HG03432 (cell line): ENCODE results near the gene SDF4.
"Not testable (repeated sequence)": the region's sequence is repeated elsewhere in the genome, so short reads cannot be mapped to it uniquely, and the experiment has no call there.

Experiments used
- ATAC-seq: cut with Tn5 transposase; IDR thresholded peaks from one replicate; pipeline ENCODE4 v1.9.1; 2021; ENCODE audit warnings: mild to moderate bottlenecking, moderate library complexity; ENCODE audit not compliant: unreplicated experiment

Gene SDF4

GRCh38 chr1:1259951-1260600, 28.3 kb upstream of the SDF4 start:
- no peak for ATAC-seq

GRCh38 chr1:1259540-1259939, 27.7 kb upstream of the SDF4 start:
- ATAC-seq, result no peak

GRCh38 chr1:1259119-1259488, 27.3 kb upstream of the SDF4 start:
- no peak for ATAC-seq

GRCh38 chr1:1256956-1257871, 25.4 kb upstream of the SDF4 start:
- no peak for ATAC-seq

- ATAC-seq, result no peak
Measured at GRCh38 chr1:1255611-1256010, 23.8 kb upstream of the SDF4 start.

- no peak for ATAC-seq
Measured at GRCh38 chr1:1255078-1255477, 23.3 kb upstream of the SDF4 start.

- ATAC-seq, result no peak
Measured at GRCh38 chr1:1254667-1254998, 22.8 kb upstream of the SDF4 start.

- no peak for ATAC-seq
Measured at GRCh38 chr1:1253972-1254666, 22.3 kb upstream of the SDF4 start.

GRCh38 chr1:1253314-1253713, 21.5 kb upstream of the SDF4 start:
- ATAC-seq, result no peak

- ATAC-seq, result peak; percentile 66
Measured at GRCh38 chr1:1250786-1251284, 19.0 kb upstream of the SDF4 start.

- ATAC-seq, result not testable (repeated sequence)
Measured at GRCh38 chr1:1248009-1248913, 16.5 kb upstream of the SDF4 start.

- ATAC-seq, result no peak
Measured at GRCh38 chr1:1247341-1247913, 15.6 kb upstream of the SDF4 start.

- no peak for ATAC-seq
Measured at GRCh38 chr1:1246577-1247340, 15.0 kb upstream of the SDF4 start, which contains the start of gene C1QTNF12. C1QTNF12 (minus strand) TSS chr1:1246722; CDS start chr1:1246690, 32 bp downstream.

GRCh38 chr1:1245817-1246576, 14.2 kb upstream of the SDF4 start:
- ATAC-seq, result no peak

- no peak for ATAC-seq
Measured at GRCh38 chr1:1245178-1245816, 13.5 kb upstream of the SDF4 start.

GRCh38 chr1:1244192-1244811, 12.5 kb upstream of the SDF4 start:
- ATAC-seq, result no peak

GRCh38 chr1:1243807-1244191, 12.0 kb upstream of the SDF4 start:
- no peak for ATAC-seq

- no peak for ATAC-seq
Measured at GRCh38 chr1:1243266-1243660, 11.5 kb upstream of the SDF4 start.
